Limb (tissue), 2 donors: ENCODE data around the gene MMAB.
"Not testable (repeated sequence)": the region's sequence is repeated elsewhere in the genome, so short reads cannot be mapped to it uniquely, and the experiment has no call there.

Experiments
- DNase-seq, 2 donors: peaks; one replicate each; pipeline ENCODE4 v3.0.0-alpha.2; 2016; ENCODE audit errors: extremely low spot score in 2 of 2

The MMAB gene

DNA sequence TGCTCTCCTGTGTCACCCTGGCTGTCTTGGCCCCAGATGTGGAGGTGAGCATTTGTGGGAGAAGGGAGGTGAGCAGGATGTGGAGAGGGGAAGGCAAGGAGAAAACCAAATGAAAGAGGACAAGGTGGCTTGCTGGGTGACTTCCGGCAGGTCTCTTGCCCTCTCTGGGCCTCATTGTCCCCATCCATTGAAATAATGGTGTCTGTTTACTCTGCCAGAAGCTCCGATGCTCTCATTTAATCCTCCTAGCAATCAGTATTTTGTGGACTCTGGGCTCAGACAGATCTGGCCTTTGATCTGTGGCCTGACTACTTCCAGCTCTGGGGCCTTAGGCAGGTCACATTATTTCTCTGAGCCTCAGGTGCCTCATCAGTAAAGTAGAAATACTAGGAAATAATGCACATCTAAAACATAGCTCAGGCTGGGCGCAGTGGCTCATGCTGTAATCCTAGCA is 30.9 kb upstream of the MMAB start:
- DNase-seq = no peak

DNA sequence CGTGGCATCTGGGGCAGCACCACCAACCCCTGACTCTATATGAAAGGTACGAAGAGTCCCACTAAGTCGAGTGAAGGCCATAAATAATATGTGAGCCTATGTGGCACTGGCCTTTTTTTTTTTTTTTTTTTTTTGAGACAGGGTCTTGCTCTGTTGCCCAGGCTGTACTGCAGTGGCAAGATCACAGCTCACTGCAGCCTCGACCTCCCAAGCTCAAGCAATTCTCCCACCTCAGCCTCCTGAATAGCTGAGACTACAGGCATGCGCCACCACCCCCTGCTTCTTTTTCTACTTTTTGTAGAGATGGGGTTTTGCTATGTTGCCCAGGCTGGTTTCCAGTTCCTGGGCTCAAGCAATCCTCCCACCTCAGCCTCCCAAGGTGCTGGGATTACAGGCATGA is 28.8 kb upstream of the MMAB start:
- not testable (repeated sequence) for DNase-seq

DNA sequence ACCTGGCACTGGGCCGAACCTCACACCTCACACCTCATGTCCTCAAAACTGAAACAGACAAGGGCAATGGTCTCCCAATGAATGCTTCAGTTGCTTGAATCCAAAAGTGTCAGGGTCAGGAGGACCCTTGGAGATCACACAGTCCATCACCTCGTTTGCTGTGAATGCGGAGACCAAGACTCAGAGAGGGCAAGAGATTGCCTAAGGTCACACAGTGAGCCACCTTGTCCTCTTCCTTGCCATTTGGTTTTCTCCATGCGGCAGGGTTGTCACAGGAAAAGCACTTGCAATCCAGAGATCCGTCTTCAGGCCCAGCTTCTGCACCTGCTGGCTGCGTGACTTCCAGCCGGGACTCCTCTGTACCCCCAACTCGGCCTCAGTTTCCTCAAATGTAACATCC is 28.3 kb upstream of the MMAB start:
- no peak for DNase-seq

DNA sequence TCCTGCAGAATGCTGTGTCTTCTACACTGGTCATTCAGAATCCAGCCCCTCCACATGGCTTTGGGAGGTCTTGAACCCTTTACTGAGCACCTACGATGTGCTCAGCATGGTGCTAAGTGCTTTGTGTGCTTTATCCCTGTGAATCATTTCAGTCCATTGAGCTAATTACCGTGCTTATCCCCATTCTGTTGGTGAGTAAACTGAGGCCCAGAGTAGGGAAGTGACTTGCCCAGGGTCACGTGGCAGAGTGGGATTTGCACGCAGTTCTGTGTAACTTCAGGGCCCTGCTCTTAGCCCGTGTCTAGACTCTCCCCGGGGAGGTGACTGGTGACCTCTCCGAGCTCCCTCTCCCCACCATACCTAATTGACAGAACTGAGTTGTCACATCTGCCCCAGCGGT is 27.7 kb upstream of the MMAB start:
- no peak for DNase-seq

DNA sequence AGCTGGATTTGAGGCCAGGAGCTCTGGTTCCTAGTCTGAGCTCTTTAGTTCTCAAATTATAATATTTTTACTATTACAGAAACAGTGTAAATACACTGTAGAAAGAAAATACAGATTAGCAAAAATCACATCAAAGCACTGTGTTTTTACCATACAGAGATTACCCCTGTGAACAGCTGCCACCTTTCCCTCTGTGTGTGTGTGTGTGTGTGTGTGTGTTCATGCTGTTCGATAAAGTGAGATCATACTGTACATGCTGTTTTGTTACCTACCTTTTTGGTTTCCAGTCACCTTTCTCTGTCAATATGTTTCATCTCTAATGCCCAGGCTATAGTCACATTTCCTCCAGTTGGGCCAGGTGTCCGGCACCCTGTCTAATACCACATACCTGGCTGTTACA is 27.2 kb upstream of the MMAB start:
- no peak for DNase-seq

DNA sequence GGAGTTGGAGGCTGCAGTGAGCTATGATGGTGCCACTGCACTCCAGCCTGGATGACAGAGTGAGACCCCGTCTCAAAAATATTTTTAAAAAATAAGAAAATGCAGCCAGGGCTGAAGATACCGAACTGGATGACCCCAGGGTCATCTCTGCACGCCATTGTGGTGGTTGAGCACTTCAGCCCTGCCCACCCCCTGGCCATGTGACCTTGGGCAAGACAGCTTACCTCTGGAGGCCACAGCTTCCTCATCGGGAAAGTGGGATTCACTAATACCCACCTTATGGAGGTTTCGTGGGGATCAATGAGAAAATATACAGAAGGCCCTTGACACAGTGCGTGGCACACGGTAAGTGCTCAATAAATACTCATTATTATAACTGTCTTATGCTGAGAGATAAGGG is 25.8 kb upstream of the MMAB start:
- DNase-seq = no peak

DNA sequence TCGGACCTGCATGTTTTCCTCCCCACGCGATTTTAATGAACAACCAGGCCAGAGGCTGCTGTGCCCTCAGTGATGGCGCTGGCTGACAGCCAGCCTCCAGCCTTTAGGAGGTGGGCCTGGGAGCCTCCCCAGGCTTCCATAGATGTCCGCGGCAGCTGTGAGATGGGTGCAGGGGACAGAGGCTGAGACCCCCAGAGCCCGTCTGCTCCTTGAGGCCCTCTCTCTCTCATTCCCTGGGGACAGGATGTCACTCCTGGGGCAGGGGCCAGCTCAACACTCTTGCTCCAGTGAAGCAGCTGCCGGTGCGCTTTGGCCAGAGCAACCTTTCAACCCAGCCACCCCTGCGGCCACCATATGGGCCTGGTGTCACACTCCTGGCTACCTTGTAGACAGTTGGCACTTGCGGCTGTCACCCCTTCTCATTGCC is 25.1 kb upstream of the MMAB start:
- DNase-seq = no peak

DNA sequence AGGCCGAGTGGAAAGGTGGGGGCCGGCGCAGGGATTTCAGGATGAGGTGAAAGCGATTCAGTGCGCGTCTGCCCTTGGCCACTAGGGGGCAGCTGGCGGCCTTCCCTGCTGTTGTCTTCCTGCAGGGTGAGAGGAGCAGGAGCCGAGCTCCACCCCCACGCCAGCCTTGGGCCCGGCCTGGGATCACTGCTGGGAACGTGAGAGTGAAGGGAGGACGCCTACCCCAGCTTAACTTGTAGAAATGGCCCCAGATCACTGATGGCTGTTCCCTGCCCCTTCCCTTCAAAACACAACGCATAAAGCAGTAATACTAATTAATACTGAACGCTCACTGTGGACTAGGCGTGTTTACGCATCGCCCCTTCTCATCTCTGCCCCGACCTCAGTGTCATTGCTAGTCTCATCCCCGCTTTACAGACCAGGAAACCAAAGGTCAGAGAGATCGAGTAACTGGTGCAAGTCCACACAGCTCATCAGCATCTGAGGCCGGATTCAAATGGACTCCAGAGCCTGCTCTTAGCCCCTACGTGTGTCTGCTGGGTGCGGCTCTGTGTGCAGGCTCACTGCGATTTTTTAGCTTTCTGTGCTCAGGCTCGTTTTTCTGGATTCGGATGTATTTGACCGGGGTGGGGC is 24.6 kb upstream of the MMAB start:
- DNase-seq = peak; percentile 88 to 93

DNA sequence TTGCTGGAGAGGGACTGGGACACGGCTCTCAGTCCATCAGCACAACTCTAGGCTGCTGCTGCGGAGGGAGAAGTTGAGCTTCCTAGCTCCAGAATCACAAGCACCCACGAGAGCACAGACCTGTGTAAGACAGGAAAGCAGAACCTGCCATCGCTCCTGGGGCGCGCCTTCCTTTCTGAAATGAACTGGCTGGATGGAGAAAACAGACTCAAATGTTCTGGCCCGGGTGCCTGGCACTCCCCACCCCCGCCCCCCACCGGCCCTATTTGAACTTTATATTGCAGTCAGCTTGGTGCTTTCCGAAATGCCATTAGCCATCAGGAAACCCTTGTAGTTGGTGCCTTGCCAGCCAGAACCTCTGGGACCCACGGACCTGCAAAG is 24.1 kb upstream of the MMAB start:
- no peak for DNase-seq

DNA sequence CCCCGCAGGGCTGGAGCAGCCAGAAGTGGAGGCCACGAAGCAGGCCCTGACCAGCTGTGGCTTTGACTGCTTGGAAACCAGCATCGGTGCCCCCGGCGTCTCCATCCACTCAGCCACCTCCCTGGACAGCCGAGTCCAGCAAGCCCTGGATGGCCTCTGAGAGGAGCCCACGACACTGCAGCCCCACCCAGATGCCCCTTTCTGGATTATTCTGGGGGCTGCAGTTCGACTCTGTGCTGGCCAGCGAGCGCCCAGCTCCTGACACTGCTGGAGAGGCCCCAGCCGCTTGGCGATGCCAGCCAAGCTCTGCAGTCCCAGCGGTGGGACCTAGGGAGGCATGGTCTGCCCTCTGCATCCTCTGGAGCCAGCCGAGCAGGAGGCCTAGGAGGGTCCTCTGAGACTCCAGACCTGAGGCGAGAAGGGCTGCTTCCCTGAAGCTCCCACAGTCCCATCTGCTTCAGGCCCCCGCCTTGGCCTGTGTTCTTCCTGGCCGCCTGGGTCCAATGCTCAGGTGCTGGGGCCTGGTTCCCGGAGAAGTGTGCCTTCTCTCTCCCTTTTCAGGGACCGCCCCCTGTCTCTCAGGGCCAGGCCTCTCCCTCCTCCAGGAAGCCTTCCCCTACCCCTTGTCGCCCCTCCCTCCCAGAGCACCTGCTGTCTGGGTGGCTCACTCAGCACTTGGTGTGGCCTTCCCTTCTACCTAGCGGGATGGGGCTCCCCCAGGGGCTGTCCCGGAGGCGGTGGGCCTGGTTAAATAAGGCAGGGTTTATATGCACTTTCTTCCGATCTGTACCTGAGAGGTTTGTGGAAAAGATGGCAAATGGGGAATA is 23.3 kb upstream of the MMAB start:
- DNase-seq = no peak

DNA sequence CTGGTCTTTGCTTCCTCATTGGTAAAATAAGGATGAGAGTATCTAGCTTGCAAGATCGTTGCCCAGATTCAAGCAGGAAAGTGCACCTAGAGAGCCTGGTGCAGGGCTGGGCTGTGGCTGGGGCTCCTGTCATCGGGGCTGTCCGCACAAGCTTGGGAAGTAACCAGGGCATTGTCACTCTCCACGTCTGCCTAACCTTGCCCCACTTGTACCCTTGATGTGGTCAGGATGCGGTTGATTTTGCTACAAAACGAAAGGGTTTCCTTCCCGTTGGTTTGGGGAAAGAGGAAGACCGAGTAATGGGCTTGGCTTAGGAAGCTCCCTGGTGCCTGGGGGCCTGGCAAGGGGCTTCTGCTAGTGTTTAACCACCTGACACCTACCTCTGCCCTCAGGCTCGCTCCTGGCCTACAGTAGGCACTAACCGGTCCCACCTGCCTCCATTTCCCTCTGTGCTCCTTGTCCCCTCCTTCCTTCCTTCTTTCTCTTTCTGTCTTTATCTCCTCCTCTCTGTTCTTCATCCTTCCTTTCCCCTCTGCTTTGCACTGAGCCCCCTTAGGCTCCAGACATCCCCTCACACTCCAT is 22.1 kb upstream of the MMAB start:
- no peak for DNase-seq

DNA sequence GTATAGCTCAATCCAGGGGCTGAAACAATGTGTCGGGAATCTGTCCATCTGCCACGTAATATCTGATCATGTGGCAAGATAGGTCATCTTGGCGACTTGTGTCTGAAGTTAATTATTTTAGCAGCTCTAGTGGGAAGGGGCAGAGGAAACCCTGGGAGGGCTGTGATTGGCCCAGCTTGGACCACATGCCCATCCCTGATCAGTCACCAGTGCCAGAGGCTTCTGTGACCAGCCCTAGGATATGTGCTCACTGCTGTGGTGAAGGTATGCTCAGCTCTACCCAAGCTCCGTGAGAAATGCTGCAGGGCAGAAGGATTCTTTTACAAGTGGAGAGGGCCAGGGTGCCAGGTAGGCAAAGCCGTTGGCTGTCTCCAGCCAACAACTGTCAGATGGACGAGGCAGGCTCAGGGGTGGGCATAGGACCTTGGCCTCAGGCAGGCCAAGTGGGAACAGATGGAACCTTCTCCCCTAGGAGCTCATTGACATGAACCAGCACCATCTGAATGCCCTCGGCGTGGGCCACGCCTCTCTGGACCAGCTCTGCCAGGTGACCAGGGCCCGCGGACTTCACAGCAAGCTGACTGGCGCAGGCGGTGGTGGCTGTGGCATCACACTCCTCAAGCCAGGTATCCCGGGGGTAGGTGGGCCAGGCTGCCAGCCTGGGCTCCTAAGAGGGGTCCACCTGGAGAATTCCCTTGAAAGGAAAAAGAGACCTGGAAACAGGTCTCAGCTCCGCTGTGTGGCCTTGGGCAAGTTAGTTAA is 21.4 kb upstream of the MMAB start:
- DNase-seq = no peak

DNA sequence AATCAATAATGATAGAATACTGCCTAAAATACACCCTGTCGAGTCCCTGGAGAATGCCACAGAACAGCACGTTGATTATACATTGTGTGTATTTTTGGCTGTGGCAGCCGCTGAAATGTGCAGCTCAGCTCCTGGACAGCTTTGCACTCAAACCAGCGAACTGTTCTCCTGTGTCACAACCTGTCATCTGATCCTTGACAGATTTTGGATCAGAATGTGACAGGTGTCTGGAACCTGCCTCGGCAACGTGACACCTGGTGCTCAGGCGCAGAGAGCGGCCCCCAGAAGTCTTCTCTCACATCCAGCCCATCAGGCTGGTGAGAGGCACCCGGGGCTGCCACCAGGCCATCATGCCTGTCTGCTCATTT is 19.6 kb upstream of the MMAB start:
- DNase-seq = no peak

DNA sequence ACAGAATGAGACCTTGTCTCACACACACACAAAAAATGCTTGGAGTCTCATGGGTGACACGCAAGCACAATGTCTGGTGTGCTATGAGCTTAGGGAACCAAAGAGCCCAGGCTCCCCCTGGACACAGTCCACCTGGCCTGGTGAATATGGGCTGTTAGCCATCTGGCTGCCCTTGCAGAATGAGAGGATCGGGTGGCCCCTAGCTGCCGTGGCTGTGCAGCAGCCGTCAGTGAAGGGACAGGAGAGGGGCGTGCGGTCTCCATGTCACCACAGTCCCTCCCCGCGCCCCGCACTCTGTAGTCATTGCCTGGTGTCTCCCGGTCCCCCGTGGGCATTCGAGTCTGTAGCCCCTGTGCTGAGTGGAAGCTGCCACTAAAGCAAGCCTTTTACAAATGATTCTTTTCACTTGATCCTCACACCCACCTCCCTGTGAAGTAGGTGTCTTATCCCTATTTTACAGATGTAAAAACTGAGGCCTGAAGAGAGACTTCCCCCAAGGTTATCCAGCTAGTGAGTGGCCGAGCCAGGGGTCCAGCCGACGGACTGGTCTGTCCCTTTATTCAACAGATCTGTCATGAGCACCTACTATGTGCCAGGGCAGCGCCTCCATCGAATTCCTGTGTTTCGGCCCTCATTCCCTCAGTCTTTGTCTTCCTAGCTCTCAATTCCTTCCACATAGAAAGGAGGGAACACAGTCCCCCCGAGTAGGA is 19.0 kb upstream of the MMAB start:
- no peak for DNase-seq

DNA sequence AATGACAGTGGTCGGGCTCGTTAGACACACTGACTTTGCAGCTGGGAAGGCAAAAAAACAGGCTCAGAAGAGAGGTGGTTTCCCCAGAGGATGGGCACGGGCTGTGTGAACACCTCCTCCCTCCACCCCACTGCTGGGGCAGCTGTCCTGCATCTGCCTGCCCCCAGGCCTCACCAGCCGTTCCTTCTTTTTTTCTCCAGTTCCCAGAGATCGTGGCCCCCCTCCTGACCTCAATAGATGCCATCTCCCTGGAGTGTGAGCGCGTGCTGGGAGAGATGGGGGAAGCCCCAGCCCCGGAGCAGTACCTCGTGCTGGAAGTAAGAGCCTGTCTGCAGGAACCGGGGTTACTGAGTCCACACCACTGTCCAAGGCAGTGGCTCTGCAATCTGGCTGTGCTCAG is 17.7 kb upstream of the MMAB start:
- DNase-seq = no peak

DNA sequence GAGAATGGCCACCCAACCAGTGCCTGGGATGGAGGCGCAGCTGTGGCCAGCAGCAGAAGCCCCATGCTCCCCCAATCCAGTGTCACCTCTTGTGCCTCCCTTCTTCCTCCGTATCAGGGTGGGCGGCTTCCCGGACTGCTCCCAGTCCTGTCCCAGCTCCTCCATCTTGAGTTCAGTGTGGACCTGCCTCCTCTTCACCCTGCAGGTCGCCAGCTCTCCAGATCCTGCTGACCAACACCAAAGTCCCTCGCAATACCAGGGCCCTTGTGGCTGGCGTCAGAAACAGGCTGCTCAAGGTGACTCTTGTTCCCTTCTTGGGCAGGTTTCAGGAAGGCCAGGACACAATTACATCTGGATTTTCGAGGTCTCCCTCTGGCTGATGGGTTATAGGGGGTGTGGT is 17.3 kb upstream of the MMAB start:
- DNase-seq = no peak

DNA sequence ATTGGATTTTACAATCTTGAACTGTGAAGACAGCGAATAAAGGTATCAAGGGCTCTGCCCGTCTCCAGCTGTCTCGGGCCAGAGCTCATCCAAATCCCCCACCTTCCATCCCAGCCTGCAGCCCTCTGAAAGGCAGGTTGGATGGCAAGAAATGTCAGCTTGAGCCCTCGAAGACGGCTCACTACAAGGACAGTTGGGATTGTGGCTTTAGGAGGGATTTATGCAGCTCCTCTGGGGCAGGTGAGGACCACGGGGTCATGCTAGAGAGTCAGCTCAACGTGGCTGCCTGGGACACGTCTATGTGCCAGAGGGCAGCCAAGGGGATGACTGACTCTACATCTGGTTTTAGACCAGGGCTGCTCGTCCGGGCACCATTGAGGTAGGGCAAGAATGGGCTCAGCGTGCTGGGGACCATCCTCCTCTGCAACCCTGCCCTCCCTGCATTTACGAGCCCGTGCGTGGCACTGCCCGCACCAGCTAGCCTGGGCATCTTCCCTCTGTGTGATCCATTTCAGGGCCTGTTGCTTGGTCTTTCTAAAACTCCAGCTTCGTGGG is 16.5 kb upstream of the MMAB start:
- DNase-seq = no peak

DNA sequence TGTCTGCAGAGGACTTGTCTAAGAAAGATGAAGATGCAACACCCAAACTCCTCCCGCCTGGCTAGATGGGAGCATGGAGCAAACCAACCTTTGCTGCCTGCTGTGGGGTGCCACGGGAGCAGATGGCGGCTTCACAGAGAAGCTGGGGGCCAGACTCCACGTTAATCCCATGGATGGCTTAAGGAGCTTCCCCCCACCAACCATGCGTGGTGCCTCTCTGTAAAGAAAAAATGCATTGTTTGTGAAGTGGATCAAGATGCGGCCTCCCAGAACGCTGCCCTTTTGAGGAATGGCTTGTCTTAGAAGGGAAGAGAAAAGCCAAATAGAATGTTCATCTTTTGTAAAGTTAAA is 15.9 kb upstream of the MMAB start:
- no peak for DNase-seq

DNA sequence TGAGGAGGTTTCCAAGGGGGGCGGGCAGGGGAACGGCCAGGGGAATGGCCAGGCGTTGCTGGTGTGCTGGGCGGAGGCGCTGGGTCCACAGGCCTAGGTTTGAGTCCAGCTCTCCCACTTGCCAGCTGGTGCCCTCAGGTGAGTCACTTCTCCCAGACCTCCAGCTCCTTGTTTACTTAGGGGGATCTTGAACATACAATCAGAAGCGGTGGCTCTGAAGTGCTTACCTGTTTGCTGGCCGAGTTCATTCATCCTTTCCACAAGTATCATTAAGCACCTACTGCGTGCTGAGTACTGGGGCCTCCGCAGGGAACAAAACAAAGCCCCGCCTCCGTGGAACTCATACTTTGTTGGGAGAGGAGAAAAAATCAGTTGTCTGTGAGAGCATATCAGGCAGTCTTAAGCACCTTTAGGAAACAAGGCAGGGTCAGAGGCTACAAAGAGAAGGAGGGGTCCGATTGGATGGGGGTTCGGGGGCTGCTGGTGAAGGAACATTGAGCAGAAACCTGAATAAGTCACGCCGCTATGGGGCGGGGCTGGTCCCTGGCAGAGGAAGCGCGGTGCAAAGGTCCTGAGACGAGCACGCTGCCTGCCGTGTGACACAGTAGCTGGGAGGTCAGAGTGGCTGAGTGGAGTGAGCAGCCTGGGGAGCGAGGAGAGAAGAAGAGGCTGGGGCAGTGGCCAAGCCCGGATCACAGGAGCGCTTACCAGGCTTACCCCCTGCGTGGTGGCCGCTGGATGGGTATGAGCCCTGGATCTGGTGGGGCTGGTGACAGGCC is 15.3 kb upstream of the MMAB start:
- no peak for DNase-seq

DNA sequence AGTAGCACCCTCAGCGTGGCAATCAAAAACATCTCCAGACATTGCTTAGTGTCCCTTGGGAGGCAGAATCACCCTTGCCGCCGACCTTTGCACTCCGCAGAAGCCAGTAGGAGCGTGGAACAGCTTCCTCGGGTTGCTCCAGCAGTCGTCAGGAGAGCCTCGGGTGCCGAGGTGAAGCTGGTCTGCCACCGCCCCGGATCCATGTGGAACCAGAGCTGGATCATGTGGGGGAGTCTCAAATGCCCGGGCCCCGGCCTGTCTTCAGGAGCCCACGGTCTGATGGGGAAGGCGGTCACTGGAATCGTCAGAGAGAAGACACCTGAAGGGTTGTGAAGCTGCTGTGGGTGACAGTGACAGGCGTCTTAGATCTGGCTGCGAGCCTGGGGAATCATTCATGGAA is 14.6 kb upstream of the MMAB start:
- no peak for DNase-seq
